Measurements from ENCODE around the gene FOXP1. TPM values are rescaled to one million over a fixed set of nuclear protein-coding genes. Genes with fewer than 3 reads are reported as not detected.

FOXP1 gene
- total and polyA plus RNA-seq, 4 donors = 4.9 to 35.4 (median 32.0) TPM

- Histone ChIP-seq H3K4me1 (ENCODE audit: control insufficient read depth in 4 of 4, insufficient read depth in 4 of 4, low read length in 3 of 4) (peaks cover 0 to 10% (median 5%) of the 10 kb centered on the region in 4 donors), H3K4me3 (ENCODE audit: low read depth in 1 of 3, low read length in 3 of 3) (no peak overlapping the region)
These were observed 547.6 kb downstream of the FOXP1 start for GRCh38 chr3:71035886-71036285.

DNA sequence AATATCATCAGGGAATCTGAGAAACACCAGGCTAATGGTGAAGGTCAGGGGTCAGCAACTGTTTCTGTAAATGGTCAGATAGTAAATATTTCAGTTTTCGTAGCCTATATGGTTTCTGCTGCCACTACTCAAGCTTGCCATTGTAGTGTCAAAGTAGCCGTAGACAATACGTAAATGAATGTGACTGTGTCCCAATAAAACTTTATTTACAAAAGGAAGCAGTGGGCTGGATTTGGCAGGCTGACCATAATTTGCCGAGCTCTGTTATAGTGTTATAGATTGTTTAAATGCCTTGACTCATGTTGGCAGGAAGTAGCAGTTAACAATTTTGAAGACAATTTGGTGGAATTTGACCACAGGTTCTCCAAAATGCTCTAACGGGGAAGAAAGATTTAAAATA is 548.2 kb downstream of the FOXP1 start:
- H3K36me3 ChIP-seq (ENCODE audit: control insufficient read depth in 4 of 4, insufficient read depth in 3 of 4, low read depth in 1 of 4, low read length in 3 of 4) = peaks cover 5 to 16% (median 11%) of the 10 kb centered on the region in 4 donors

More at GRCh38 chr3:71035886-71036285, 547.6 kb downstream of the FOXP1 start:
- 35% methylated on average over 5 of the region's 5 CpGs for whole genome bisulfite sequencing
- H3K36me3 ChIP-seq (ENCODE audit: control insufficient read depth in 4 of 4, insufficient read depth in 3 of 4, low read depth in 1 of 4, low read length in 3 of 4) = peaks cover 9 to 22% (median 15%) of the 10 kb centered on the region in 4 donors
- H3K9me3 ChIP-seq (ENCODE audit: control insufficient read depth in 4 of 4, low read length in 3 of 4) = no peaks in the 10 kb centered on the region
- DNase-seq (ENCODE audit: low spot score) = no peak
- H3K9ac ChIP-seq (ENCODE audit: low read depth in 1 of 2, low read length in 2 of 2) = no peak overlapping the region
- TF ChIP-seq YY1 (IDR thresholded peaks at IDR 0.05) (peak; percentile 3), FOXA1 (IDR thresholded peaks at IDR 0.05) (no peak), RXRA (IDR thresholded peaks at IDR 0.05) (peak in 1 of 2 donors; percentile 10)
- peak overlapping the region in 1 of 2 donors; percentile 33 for H3K27ac ChIP-seq (ENCODE audit: low read depth in 1 of 2, low read length in 2 of 2)
- no peaks in the 10 kb centered on the region for H3K27me3 ChIP-seq (ENCODE audit: control insufficient read depth in 4 of 4, insufficient read depth in 4 of 4, low read length in 3 of 4)

More for the DNA sequence above, 548.2 kb downstream of the FOXP1 start:
- Histone ChIP-seq H3K27ac (ENCODE audit: low read depth in 1 of 2, low read length in 2 of 2) (no peak overlapping the region), H3K4me1 (ENCODE audit: control insufficient read depth in 4 of 4, insufficient read depth in 4 of 4, low read length in 3 of 4) (peaks cover 0 to 10% (median 5%) of the 10 kb centered on the region in 4 donors), H3K4me3 (ENCODE audit: low read depth in 1 of 3, low read length in 3 of 3) (no peak overlapping the region), H3K9ac (ENCODE audit: low read depth in 1 of 2, low read length in 2 of 2) (no peak overlapping the region), H3K9me3 (ENCODE audit: control insufficient read depth in 4 of 4, low read length in 3 of 4) (no peaks in the 10 kb centered on the region), H3K27me3 (ENCODE audit: control insufficient read depth in 4 of 4, insufficient read depth in 4 of 4, low read length in 3 of 4) (no peaks in the 10 kb centered on the region)
- TF ChIP-seq CTCF (IDR thresholded peaks at IDR 0.05; ENCODE audit: low read depth, low read length, missing input control) (no peak), NR2F2 (IDR thresholded peaks at IDR 0.05) (no peak), EGR1 (IDR thresholded peaks at IDR 0.05; ENCODE audit: low read depth in 2 of 2) (no peak), RXRA (IDR thresholded peaks at IDR 0.05) (no peak), TAF1 (conservative IDR thresholded peaks at IDR 0.05) (no peak), ZBTB33 (IDR thresholded peaks at IDR 0.05) (no peak)
- TF ChIP-seq, protein P1, sequence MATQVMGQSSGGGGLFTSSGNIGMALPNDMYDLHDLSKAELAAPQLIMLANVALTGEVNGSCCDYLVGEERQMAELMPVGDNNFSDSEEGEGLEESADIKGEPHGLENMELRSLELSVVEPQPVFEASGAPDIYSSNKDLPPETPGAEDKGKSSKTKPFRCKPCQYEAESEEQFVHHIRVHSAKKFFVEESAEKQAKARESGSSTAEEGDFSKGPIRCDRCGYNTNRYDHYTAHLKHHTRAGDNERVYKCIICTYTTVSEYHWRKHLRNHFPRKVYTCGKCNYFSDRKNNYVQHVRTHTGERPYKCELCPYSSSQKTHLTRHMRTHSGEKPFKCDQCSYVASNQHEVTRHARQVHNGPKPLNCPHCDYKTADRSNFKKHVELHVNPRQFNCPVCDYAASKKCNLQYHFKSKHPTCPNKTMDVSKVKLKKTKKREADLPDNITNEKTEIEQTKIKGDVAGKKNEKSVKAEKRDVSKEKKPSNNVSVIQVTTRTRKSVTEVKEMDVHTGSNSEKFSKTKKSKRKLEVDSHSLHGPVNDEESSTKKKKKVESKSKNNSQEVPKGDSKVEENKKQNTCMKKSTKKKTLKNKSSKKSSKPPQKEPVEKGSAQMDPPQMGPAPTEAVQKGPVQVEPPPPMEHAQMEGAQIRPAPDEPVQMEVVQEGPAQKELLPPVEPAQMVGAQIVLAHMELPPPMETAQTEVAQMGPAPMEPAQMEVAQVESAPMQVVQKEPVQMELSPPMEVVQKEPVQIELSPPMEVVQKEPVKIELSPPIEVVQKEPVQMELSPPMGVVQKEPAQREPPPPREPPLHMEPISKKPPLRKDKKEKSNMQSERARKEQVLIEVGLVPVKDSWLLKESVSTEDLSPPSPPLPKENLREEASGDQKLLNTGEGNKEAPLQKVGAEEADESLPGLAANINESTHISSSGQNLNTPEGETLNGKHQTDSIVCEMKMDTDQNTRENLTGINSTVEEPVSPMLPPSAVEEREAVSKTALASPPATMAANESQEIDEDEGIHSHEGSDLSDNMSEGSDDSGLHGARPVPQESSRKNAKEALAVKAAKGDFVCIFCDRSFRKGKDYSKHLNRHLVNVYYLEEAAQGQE (IDR thresholded peaks at IDR 0.05) = no peak
- TF ChIP-seq, protein P2, sequence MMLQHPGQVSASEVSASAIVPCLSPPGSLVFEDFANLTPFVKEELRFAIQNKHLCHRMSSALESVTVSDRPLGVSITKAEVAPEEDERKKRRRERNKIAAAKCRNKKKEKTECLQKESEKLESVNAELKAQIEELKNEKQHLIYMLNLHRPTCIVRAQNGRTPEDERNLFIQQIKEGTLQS (IDR thresholded peaks at IDR 0.05) = no peak
- WGBS = 76% methylated on average over 5 of the region's 5 CpGs
- DNase-seq (ENCODE audit: low spot score) = no peak
